D721Med (cell line): ENCODE data around the gene IL17REL.

Source experiments
- DNase-seq: peaks from one replicate; pipeline ENCODE4 v3.0.0; 2011; ENCODE audit warnings: low spot score; ENCODE audit not compliant: insufficient read length
- FAIRE-seq: peaks from 2 replicates; lab custom pipeline; 2011; peaks lifted over from hg19 to GRCh38; lab: Jason Lieb, UNC
- TF ChIP-seq, protein P1 (sequence below): IDR thresholded peaks from 2 replicates; pipeline ENCODE4 v1.5.1; 2012; ENCODE audit warnings: mild to moderate bottlenecking, control low read depth; ENCODE audit not compliant: insufficient read depth; ENCODE audit errors: missing control alignments

Gene IL17REL

DNA sequence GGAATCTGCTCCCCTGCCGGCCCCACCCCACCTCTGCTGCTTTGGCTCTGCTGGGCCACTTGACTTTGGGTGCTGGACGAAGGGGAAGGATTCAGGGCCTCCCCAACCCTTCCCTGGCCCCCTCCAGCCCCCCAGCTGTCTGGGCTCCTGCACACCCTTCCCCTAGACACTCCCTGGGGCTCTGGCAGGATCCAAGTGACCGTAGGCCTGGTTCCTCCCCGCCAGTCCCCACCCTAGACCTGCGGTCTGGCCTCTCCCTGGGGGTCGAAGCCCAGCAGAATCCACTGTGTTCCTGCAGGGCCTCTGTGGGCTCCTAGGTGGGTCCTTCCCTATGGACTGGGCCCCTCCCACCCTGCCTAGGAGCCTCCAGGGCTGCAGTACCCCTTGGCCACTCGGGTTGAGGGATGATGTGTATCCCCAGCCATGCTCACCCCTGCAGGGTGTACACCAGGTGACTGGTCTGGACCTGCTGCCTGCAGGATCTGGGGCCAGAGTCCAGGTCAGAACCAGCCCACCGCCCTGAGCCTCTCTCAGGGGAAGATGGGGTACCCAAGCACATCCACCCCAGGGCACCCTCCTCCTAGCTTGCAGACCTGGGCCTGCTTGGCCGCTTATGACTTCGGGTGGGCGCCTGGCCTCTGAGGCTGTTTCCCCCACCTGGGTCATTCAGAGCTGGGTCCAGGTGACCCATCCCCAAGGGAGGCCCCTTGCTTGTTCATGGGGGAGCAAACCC, 46.4 kb downstream of the IL17REL start:
- FAIRE-seq (no peak), DNase-seq (no peak)
- TF ChIP-seq, protein P1, sequence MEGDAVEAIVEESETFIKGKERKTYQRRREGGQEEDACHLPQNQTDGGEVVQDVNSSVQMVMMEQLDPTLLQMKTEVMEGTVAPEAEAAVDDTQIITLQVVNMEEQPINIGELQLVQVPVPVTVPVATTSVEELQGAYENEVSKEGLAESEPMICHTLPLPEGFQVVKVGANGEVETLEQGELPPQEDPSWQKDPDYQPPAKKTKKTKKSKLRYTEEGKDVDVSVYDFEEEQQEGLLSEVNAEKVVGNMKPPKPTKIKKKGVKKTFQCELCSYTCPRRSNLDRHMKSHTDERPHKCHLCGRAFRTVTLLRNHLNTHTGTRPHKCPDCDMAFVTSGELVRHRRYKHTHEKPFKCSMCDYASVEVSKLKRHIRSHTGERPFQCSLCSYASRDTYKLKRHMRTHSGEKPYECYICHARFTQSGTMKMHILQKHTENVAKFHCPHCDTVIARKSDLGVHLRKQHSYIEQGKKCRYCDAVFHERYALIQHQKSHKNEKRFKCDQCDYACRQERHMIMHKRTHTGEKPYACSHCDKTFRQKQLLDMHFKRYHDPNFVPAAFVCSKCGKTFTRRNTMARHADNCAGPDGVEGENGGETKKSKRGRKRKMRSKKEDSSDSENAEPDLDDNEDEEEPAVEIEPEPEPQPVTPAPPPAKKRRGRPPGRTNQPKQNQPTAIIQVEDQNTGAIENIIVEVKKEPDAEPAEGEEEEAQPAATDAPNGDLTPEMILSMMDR = no peak

GRCh38 chr22:49965091-49966040, 47.2 kb downstream of the IL17REL start:
- FAIRE-seq (no peak), DNase-seq (no peak)
- TF ChIP-seq, protein P1 = no peak

- DNase-seq = no peak
- FAIRE-seq = no peak
- TF ChIP-seq, protein P1 = no peak
Observed at GRCh38 chr22:49964136-49965090, 48.2 kb downstream of the IL17REL start.

DNA sequence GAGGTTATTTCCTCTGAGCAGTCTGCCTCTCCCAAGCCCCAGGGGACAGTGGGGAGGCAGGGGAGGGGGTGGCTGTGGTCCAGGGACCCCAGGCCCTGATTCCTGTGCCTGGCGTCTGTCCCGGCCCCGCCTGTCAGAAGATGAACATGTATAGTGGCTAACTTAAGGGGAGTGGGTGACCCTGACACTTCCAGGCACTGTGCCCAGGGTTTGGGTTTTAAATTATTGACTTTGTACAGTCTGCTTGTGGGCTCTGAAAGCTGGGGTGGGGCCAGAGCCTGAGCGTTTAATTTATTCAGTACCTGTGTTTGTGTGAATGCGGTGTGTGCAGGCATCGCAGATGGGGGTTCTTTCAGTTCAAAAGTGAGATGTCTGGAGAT, 48.9 kb downstream of the IL17REL start:
- DNase-seq (no peak), FAIRE-seq (no peak)
- TF ChIP-seq, protein P1 = no peak

GRCh38 chr22:49962751-49963646, 49.6 kb downstream of the IL17REL start:
- FAIRE-seq = no peak
- TF ChIP-seq, protein P1 = no peak
- no peak for DNase-seq
